ENCODE measurements around the gene ACTL6B.

DNA sequence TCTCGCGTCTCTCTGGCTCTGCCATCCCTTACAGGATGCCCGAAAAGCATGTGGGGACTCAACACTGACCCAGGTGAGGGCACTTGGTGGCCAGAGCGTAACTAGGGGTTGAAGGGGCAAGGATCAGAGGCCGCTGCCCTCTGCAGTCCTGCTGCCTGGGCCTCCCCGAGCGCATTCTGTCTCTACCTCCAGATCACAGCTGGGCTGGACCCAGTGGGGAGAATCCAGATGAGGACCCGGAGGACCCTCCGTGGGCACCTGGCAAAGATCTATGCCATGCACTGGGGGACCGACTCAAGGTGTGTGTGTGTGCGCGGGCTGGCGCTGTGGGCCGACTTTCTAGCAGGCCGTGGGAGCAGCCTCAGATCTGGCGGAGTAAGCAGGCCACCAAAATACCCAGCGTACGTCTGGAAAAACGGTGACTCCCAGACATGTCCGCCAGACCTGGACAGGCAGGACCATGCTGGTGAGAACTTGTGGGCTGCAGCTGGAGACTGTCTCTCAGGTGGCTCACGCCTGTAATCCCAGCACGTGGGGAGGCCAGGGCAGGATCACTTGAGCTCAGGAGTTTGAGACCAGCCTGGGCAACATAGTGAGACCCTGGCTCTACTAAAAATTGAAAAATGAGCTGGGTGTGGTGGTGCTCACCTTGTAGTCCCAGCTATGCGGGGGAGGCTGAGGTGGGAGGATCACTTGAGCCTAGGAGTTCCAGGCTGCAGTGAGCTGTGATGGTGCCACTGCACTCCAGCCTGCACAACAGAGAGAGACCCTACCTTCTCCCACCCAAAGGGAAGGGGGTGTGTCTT is 20.5 kb upstream of the ACTL6B start:
- TF ChIP-seq, protein P1, sequence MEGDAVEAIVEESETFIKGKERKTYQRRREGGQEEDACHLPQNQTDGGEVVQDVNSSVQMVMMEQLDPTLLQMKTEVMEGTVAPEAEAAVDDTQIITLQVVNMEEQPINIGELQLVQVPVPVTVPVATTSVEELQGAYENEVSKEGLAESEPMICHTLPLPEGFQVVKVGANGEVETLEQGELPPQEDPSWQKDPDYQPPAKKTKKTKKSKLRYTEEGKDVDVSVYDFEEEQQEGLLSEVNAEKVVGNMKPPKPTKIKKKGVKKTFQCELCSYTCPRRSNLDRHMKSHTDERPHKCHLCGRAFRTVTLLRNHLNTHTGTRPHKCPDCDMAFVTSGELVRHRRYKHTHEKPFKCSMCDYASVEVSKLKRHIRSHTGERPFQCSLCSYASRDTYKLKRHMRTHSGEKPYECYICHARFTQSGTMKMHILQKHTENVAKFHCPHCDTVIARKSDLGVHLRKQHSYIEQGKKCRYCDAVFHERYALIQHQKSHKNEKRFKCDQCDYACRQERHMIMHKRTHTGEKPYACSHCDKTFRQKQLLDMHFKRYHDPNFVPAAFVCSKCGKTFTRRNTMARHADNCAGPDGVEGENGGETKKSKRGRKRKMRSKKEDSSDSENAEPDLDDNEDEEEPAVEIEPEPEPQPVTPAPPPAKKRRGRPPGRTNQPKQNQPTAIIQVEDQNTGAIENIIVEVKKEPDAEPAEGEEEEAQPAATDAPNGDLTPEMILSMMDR (IDR thresholded peaks at IDR 0.05; ENCODE audit: poor library complexity): no peak
- TF ChIP-seq EZH2 (IDR thresholded peaks at IDR 0.05; ENCODE audit: borderline replicate concordance): no peak

Data from hepatocyte (in vitro differentiated cells).